Measurements from ENCODE around the gene MDN1.

GRCh38 chr6:89799756-89800155 lies 19.8 kb downstream of the MDN1 start:
- TF ChIP-seq POLR2AphosphoS5 (IDR thresholded peaks at IDR 0.05) (no peak), CTCF (IDR thresholded peaks at IDR 0.05) (no peak)
